Osteoblast (primary cell): Measurements from ENCODE around the gene TP73. TPM values are rescaled to one million over a fixed set of nuclear protein-coding genes. Genes with fewer than 3 reads are reported as not detected.
A peak's percentile ranks its signal among the peaks of the same experiment; 100 is the strongest.

ENCODE experiments used
- DNase-seq: peaks from one replicate; pipeline ENCODE4 v3.0.0; 2011; ENCODE audit warnings: low spot score, mixed read lengths; ENCODE audit not compliant: insufficient read length; ENCODE audit errors: missing footprints
- H2AFZ ChIP-seq: 2 replicates; pipeline ENCODE4 v1.6.0; 2011; ENCODE audit warnings: mild to moderate bottlenecking, low read length
- H3K27ac ChIP-seq: 2 replicates; pipeline ENCODE4 v1.5.1; 2011; ENCODE audit warnings: mild to moderate bottlenecking, low read depth, low read length, moderate library complexity
- H3K27me3 ChIP-seq: 2 replicates; pipeline ENCODE4 v1.6.0; 2012; ENCODE audit warnings: mild to moderate bottlenecking, control low read depth, inconsistent platforms, low read length, moderate library complexity; ENCODE audit not compliant: insufficient read depth
- H3K36me3 ChIP-seq: 2 replicates; pipeline ENCODE4 v1.5.1; 2011; ENCODE audit warnings: mild to moderate bottlenecking, low read length, control low read depth, moderate library complexity; ENCODE audit not compliant: insufficient read depth
- H3K4me1 ChIP-seq: 2 replicates; pipeline ENCODE4 v1.5.1; 2011; ENCODE audit warnings: mild to moderate bottlenecking, low read length, control low read depth, moderate library complexity; ENCODE audit not compliant: insufficient read depth
- H3K4me2 ChIP-seq: 2 replicates; pipeline ENCODE4 v1.6.0; 2011; ENCODE audit warnings: mild to moderate bottlenecking, low read length; ENCODE audit not compliant: insufficient read depth
- H3K4me3 ChIP-seq: fragments of 200-600 bp; sonication (generic); 3 replicates; pipeline ENCODE4 v1.5.1; 2012; ENCODE audit warnings: mild to moderate bottlenecking, low read length, inconsistent platforms; ENCODE audit not compliant: insufficient read depth
- H3K79me2 ChIP-seq: 2 replicates; pipeline ENCODE4 v1.6.0; 2012; ENCODE audit warnings: mild to moderate bottlenecking, low read length, control low read depth, inconsistent platforms; ENCODE audit not compliant: insufficient read depth
- H3K9me3 ChIP-seq: 2 replicates; pipeline ENCODE4 v1.5.1; 2011; ENCODE audit warnings: low read depth, low read length, control low read depth
- H4K20me1 ChIP-seq: 2 replicates; pipeline ENCODE4 v1.6.0; 2012; ENCODE audit warnings: mild to moderate bottlenecking, low read length, control low read depth; ENCODE audit not compliant: insufficient read depth
- CTCF ChIP-seq: IDR thresholded peaks from 2 replicates; pipeline ENCODE4 v1.5.1; 2011; ENCODE audit warnings: mild to moderate bottlenecking, low read depth, low read length, moderate library complexity; ENCODE audit errors: extremely low read depth
- total RNA-seq: library from RNA; depleted of rRNA; stranded (reverse); fragments of >200 nt; gene quantifications from 2 replicates; pipeline ENCODE4 v1.2.3, GENCODE V29; 2012

TP73 gene
- total RNA-seq, 1 donor = not detected

GRCh38 chr1:3772027-3772714 lies 119.9 kb downstream of the TP73 start:
- Histone ChIP-seq H3K27me3 (peaks cover 15% of the 10 kb centered on the region), H3K36me3 (no peaks in the 10 kb centered on the region), H3K79me2 (no peaks in the 10 kb centered on the region), H4K20me1 (no peaks in the 10 kb centered on the region), H3K4me2 (peak overlapping the region; percentile 68), H3K4me3 (peak overlapping the region; percentile 53), H3K27ac (no peak overlapping the region), H2AFZ (no peak overlapping the region), H3K4me1 (peaks cover 15% of the 10 kb centered on the region), H3K9me3 (no peaks in the 10 kb centered on the region)
- DNase-seq = peak; percentile 99
- TF ChIP-seq CTCF = no peak

GRCh38 chr1:3772715-3773571 lies 120.6 kb downstream of the TP73 start, which contains the start of gene SMIM1:
SMIM1 (plus strand) TSS chr1:3772749; CDS start chr1:3775374, 2,625 bp downstream.
- Histone ChIP-seq H3K79me2 (no peaks in the 10 kb centered on the region), H3K4me1 (peaks cover 15% of the 10 kb centered on the region), H3K9me3 (no peaks in the 10 kb centered on the region), H2AFZ (no peak within 1 kb of the TSS), H3K4me2 (peak within 1 kb of the TSS; percentile 68), H3K36me3 (no peaks in the 10 kb centered on the region), H4K20me1 (no peaks in the 10 kb centered on the region), H3K27me3 (peaks cover 15% of the 10 kb centered on the region), H3K4me3 (peak within 1 kb of the TSS; percentile 53), H3K27ac (no peak within 1 kb of the TSS)
- peak; percentile 84 for DNase-seq
- no peak for TF ChIP-seq CTCF

GRCh38 chr1:3773572-3774275 lies 121.4 kb downstream of the TP73 start:
- Histone ChIP-seq H4K20me1 (no peaks in the 10 kb centered on the region), H3K4me3 (no peak overlapping the region), H2AFZ (no peak overlapping the region), H3K27me3 (peaks cover 15% of the 10 kb centered on the region), H3K27ac (no peak overlapping the region), H3K36me3 (no peaks in the 10 kb centered on the region), H3K4me1 (peaks cover 15% of the 10 kb centered on the region), H3K4me2 (no peak overlapping the region), H3K9me3 (no peaks in the 10 kb centered on the region), H3K79me2 (no peaks in the 10 kb centered on the region)
- DNase-seq = peak; percentile 89
- TF ChIP-seq CTCF = no peak
